Esophagus squamous epithelium (tissue), 5 donors: ENCODE data around the gene CACNA1B. TPM values are rescaled to one million over a fixed set of nuclear protein-coding genes. Genes with fewer than 3 reads are reported as not detected.
A peak's percentile ranks its signal among the peaks of the same experiment; 100 is the strongest.

Source experiments
- DNase-seq: peaks from one replicate; lab custom pipeline; 2025; lab: John Stamatoyannopoulos, UW
- H3K27ac ChIP-seq, 4 donors: fragments of 200-600 bp; sonication (generic); one replicate each; pipeline ENCODE4 v1.5.1; 2016 to 2019; ENCODE audit warnings: mild to moderate bottlenecking in 1 of 4
- H3K27me3 ChIP-seq, 4 donors: fragments of 200-600 bp; sonication (generic); 1 replicate in 3 of 4; 2 replicates in 1 of 4; pipeline versions ENCODE4 v1.5.1 to v1.6.0; 2017 to 2021; ENCODE audit warnings: antibody characterized with exemption in 1 of 4
- H3K36me3 ChIP-seq, 3 donors: fragments of 200-600 bp; sonication (generic); one replicate each; pipeline ENCODE4 v1.5.1; 2016 to 2019
- H3K4me1 ChIP-seq, 3 donors: fragments of 200-600 bp; sonication (generic); one replicate each; pipeline ENCODE4 v1.5.1; 2017 to 2019
- H3K4me3 ChIP-seq, 4 donors: fragments of 200-600 bp; sonication (generic); 1 replicate in 3 of 4; 2 replicates in 1 of 4; pipeline ENCODE4 v1.5.1; 2016 to 2019; ENCODE audit warnings: mild to moderate bottlenecking in 2 of 4, moderate library complexity in 1 of 4
- H3K9me3 ChIP-seq, 3 donors: fragments of 200-600 bp; sonication (generic); one replicate each; pipeline ENCODE4 v1.5.1; 2016 to 2019
- CTCF ChIP-seq, 6 experiments: fragments of 450-650 bp in 4 of 6; fragments of 200-600 bp in 2 of 6; sonication (generic) in 2 of 6; IDR thresholded peaks; one replicate each; pipeline ENCODE4 v1.5.1; 2016 to 2019; ENCODE audit warnings: antibody characterized with exemption in 6 of 6, mild to moderate bottlenecking in 4 of 6, moderate library complexity in 4 of 6
- POLR2A ChIP-seq, 4 donors: fragments of 450-650 bp; IDR thresholded peaks; one replicate each; pipeline ENCODE4 v1.6.1; 2017; ENCODE audit warnings: antibody characterized with exemption in 4 of 4, mild to moderate bottlenecking in 4 of 4, moderate library complexity in 3 of 4
- WGBS, 2 donors: methylation state at CpG; one replicate each; pipeline ENCODE4 v1.1.5; 2018; 5-methylcytosine and 5-hydroxymethylcytosine counted together
- intact Hi-C: fragments of 100-400 bp; cut with DNase I; formaldehyde crosslinking; loops from one replicate; pipeline ENCODE4 v1.15.0; 2022
- total RNA-seq, 4 donors: library from RNA; depleted of rRNA; stranded (reverse); fragments of >200 nt; gene quantifications; one replicate each; pipeline ENCODE4 v1.1.0, GENCODE V29; 2016
- donor health status: DM: yes; HTN: yes; CAD: no.

CACNA1B gene
- total RNA-seq, 4 donors from 2014 or later: not detected

- Histone ChIP-seq H3K9me3 (no peaks in the 10 kb centered on the region), H3K4me3 (peak overlapping the region in 2 of 4 donors; percentile 26 to 36), H3K27ac (no peak overlapping the region), H3K36me3 (no peaks in the 10 kb centered on the region), H3K27me3 (peaks cover 0 to 69% (median 12%) of the 10 kb centered on the region in 4 donors), H3K4me1 (peaks cover 0 to 18% (median 13%) of the 10 kb centered on the region in 3 donors)
- DNase-seq: no peak
- intact Hi-C loops: no loop called here
- WGBS, 2 donors: 8% methylated on average over 6 to 34 of the region's 84 CpGs
- no peak for TF ChIP-seq POLR2A (IDR thresholded peaks at IDR 0.05)
- TF ChIP-seq CTCF (IDR thresholded peaks at IDR 0.05): no peak
These were observed 146.0 kb downstream of the CACNA1B start for GRCh38 chr9:138023394-138024124.

DNA sequence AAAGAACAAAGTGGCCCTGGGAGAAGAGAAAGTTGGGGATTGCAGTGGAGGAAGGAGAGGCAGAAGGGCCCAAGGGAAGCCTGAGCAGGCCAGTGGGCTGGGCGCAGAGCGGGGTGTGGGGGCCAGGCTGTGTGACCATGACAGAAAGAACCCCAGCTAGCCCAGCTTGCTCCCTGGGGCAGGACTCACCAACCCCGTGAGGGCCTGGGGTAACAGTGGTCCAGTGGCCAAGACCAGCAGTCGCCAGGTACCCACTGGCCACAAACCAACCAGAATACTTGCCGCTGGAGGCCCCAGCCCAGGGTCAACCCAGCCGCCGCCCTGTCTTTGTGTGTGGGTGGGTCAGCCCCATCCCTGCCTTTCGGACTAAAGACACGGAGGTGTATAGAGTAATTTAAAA is 146.5 kb downstream of the CACNA1B start:
- TF ChIP-seq POLR2A (IDR thresholded peaks at IDR 0.05) (no peak), CTCF (IDR thresholded peaks at IDR 0.05) (no peak)
- Histone ChIP-seq H3K27ac (no peak overlapping the region), H3K4me1 (peaks cover 0 to 18% (median 13%) of the 10 kb centered on the region in 3 donors), H3K9me3 (no peaks in the 10 kb centered on the region), H3K36me3 (no peaks in the 10 kb centered on the region), H3K4me3 (no peak overlapping the region), H3K27me3 (peaks cover 0 to 73% (median 12%) of the 10 kb centered on the region in 4 donors)
- intact Hi-C loops: no loop called here
- no peak for DNase-seq
- WGBS, 2 donors: 69 to 85% methylated on average over 2 to 4 of the region's 9 CpGs

- Histone ChIP-seq H3K27ac (no peak overlapping the region), H3K27me3 (peaks cover 0 to 78% (median 12%) of the 10 kb centered on the region in 4 donors), H3K4me1 (peaks cover 0 to 18% (median 13%) of the 10 kb centered on the region in 3 donors), H3K9me3 (no peaks in the 10 kb centered on the region), H3K4me3 (no peak overlapping the region), H3K36me3 (no peaks in the 10 kb centered on the region)
- intact Hi-C loops: no loop called here
- DNase-seq: no peak
- WGBS, 2 donors: 80 to 100% methylated on average over 2 of the region's 11 CpGs
- no peak for TF ChIP-seq POLR2A (IDR thresholded peaks at IDR 0.05)
These were observed 147.3 kb downstream of the CACNA1B start for GRCh38 chr9:138024831-138025291.

- 60 to 67% methylated on average over 1 to 4 of the region's 4 CpGs for WGBS, 2 donors
- Histone ChIP-seq H3K4me1 (peaks cover 0 to 18% (median 13%) of the 10 kb centered on the region in 3 donors), H3K27me3 (peaks cover 0 to 76% (median 12%) of the 10 kb centered on the region in 4 donors), H3K36me3 (no peaks in the 10 kb centered on the region), H3K9me3 (no peaks in the 10 kb centered on the region), H3K27ac (no peak overlapping the region), H3K4me3 (no peak overlapping the region)
- intact Hi-C loops: no loop called here
- DNase-seq: no peak
- TF ChIP-seq CTCF (IDR thresholded peaks at IDR 0.05): no peak
- TF ChIP-seq POLR2A (IDR thresholded peaks at IDR 0.05): no peak
These were observed 147.8 kb downstream of the CACNA1B start for GRCh38 chr9:138025417-138025816.

GRCh38 chr9:138025908-138026307 is 148.3 kb downstream of the CACNA1B start:
- 81 to 90% methylated on average over 7 of the region's 7 CpGs for WGBS, 2 donors
- DNase-seq: no peak
- intact Hi-C loops: no loop called here
- Histone ChIP-seq H3K27ac (no peak overlapping the region), H3K27me3 (peaks cover 0 to 76% (median 12%) of the 10 kb centered on the region in 4 donors), H3K9me3 (no peaks in the 10 kb centered on the region), H3K4me3 (no peak overlapping the region), H3K36me3 (no peaks in the 10 kb centered on the region), H3K4me1 (peaks cover 0 to 18% (median 13%) of the 10 kb centered on the region in 3 donors)
- TF ChIP-seq POLR2A (IDR thresholded peaks at IDR 0.05): no peak

GRCh38 chr9:138028596-138028995 is 151.0 kb downstream of the CACNA1B start:
- no peaks in the 10 kb centered on the region for H3K36me3 ChIP-seq
- WGBS, 2 donors: 70 to 94% methylated on average over 1 of the region's 1 CpG
- no peaks in the 10 kb centered on the region for H3K9me3 ChIP-seq
- no peak for TF ChIP-seq CTCF (IDR thresholded peaks at IDR 0.05)
- TF ChIP-seq POLR2A (IDR thresholded peaks at IDR 0.05): no peak
- H3K4me1 ChIP-seq: peaks cover 0 to 4% (median 0%) of the 10 kb centered on the region in 3 donors
- DNase-seq: no peak
- H3K27me3 ChIP-seq: peaks cover 0 to 73% (median 2%) of the 10 kb centered on the region in 4 donors
- intact Hi-C loops: no loop called here
- H3K4me3 ChIP-seq: no peak overlapping the region
- no peak overlapping the region for H3K27ac ChIP-seq
